ENCODE results near the gene NINL.

DNA sequence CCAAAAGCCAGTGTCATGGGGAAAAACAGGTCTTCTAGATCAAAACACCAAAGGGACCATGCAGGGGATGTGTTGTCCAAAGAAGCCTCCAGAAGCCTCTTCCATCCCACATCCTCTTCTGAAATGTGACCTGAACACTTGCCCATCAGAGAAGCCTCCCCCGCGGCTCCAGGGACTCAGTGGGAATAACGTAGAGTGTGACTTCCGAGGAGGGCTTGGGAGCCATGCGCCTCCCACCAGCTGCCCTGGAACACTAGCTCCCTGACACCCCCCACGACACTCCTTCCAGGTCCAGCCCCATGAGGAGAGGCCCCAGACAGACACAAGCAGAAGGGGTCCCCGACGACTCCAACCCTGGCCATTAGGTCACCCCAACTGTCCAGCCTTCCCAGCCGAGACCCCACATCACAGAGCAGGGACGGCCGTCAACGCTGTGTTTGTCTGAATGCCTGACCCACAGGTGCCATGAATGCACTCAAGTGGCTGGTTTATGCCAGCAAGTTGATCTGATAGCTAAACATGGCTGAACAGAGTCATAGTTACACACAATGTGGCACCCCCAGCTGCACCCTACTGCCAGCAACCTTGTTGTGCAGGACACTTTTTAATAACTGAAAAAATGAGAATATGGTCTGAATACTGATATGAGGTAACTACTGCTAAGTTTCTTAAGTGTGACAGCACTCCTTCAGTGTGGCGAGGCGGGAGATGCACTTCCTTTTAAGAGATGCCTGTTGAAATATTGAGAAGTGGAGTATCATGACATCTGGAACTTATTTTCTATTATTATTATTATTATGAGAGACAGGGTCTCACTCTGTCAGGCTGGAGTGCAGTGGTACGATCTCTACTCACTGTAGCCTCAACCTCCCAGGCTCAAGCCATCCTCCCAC lies 119.8 kb downstream of the NINL start:
- TF ChIP-seq YY1 (IDR thresholded peaks at IDR 0.05; ENCODE audit: insufficient read depth, insufficient read length): no peak
- TF ChIP-seq ZNF274 (IDR thresholded peaks at IDR 0.05; ENCODE audit: low read depth, low read length): no peak
- TF ChIP-seq SUZ12 (IDR thresholded peaks at IDR 0.05; ENCODE audit: extremely low read depth, insufficient read depth, insufficient read length): no peak
